HUES64 (cell line): ENCODE results near the gene GNAL.
A peak's percentile ranks its signal among the peaks of the same experiment; 100 is the strongest.

Experiments
- H3K27ac ChIP-seq: 2 replicates; pipeline ENCODE4 v1.7.0; 2013; ENCODE audit warnings: low read depth, low read length, inconsistent platforms
- H3K27me3 ChIP-seq: 2 replicates; pipeline ENCODE4 v1.6.1; 2013; ENCODE audit warnings: mild to moderate bottlenecking, low read length; ENCODE audit not compliant: insufficient read depth
- H3K36me3 ChIP-seq: 2 replicates; pipeline ENCODE4 v1.6.1; 2013; ENCODE audit warnings: mild to moderate bottlenecking, low read length; ENCODE audit not compliant: insufficient read depth
- H3K4me1 ChIP-seq: 2 replicates; pipeline ENCODE4 v1.6.1; 2013; ENCODE audit warnings: mild to moderate bottlenecking, low read length, moderate library complexity; ENCODE audit not compliant: insufficient read depth
- H3K4me3 ChIP-seq: 2 replicates; pipeline ENCODE4 v1.5.1; 2013; ENCODE audit warnings: mild to moderate bottlenecking, low read length, moderate library complexity
- H3K9ac ChIP-seq: 2 replicates; pipeline ENCODE4 v1.6.1; 2013; ENCODE audit warnings: mild to moderate bottlenecking, low read depth, low read length
- H3K9me3 ChIP-seq: 2 replicates; pipeline ENCODE4 v1.6.1; 2013; ENCODE audit warnings: low read depth, low read length; ENCODE audit not compliant: insufficient read depth
- WGBS: fragments of 150-250, 120-280 bp; methylation state at CpG from one replicate; pipeline ENCODE4 v1.1.7; 2013; ENCODE audit warnings: missing lambda C conversion rate; 5-methylcytosine and 5-hydroxymethylcytosine counted together

Gene GNAL

DNA sequence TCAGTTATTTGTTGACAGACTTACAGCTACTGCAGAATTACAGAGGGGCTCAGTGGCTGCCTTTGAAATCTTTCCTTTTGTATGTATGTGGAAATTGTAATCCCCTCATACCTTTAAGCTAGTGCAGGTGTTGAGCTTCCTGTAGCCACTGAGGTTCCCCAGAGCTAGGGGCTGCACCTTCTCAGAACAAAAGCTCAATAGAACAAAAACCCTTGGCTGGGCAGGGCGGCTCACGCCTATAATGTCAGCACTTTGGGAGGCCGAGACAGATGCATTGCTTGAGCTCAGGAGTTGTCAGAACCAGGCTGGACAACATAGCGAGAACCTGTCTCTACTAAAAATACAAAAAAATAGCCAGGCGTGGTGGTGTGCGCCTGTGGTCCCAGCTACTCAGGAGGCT lies 120.8 kb downstream of the GNAL start:
- no peak overlapping the region for H3K4me3 ChIP-seq
- no peaks in the 10 kb centered on the region for H3K9me3 ChIP-seq
- H3K4me1 ChIP-seq = peaks cover 49% of the 10 kb centered on the region
- H3K9ac ChIP-seq = no peak overlapping the region
- H3K27ac ChIP-seq = peak overlapping the region; percentile 69; the same call in 1 of the 2 replicates
- H3K27me3 ChIP-seq = no peaks in the 10 kb centered on the region
- WGBS = 80% methylated on average over 6 of the region's 6 CpGs
- no peaks in the 10 kb centered on the region for H3K36me3 ChIP-seq

DNA sequence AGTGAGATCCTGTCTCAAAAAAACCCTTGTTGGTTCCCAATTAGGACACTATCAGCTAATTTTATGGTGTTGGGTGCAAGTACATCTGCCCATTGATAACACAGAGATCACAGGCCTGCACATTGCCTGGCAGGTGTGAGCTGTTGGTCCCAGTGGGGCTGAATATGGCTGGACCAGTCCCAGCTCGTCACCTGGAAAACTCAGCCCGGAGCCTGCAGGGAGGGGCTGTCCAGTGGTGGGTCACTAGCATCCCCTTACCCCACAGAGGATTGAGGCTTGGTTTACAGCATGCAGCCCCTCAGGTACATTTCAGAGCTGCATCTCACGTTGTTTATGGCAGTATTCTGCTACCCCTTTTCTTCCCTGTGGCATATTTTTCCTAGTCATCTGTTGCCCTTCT lies 121.3 kb downstream of the GNAL start:
- H3K9ac ChIP-seq = no peak overlapping the region
- WGBS = 87% methylated on average over 3 of the region's 3 CpGs
- peak overlapping the region; percentile 69; the same call in 1 of the 2 replicates for H3K27ac ChIP-seq
- H3K9me3 ChIP-seq = no peaks in the 10 kb centered on the region
- no peaks in the 10 kb centered on the region for H3K27me3 ChIP-seq
- H3K36me3 ChIP-seq = no peaks in the 10 kb centered on the region
- no peak overlapping the region for H3K4me3 ChIP-seq
- H3K4me1 ChIP-seq = peaks cover 49% of the 10 kb centered on the region

DNA sequence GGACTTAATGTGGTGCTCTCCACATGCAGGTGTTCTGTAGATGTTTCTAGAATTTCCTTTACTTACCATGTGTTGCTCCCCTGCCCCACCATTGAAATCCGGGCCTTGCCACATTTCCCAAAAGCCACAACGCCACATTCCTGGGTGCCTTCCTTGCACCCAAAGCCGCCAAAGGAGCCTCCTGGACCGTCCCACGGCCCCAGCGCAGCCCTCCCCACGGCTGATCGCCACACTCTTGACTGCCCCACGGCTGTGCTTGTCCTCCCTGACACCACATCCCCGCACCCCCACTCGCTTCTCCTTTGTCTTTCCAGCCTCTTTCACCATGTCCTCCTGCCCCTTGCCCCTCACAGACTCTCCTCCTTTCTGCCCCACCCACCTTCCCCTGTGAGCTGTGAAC lies 121.9 kb downstream of the GNAL start:
- 93% methylated on average over 11 of the region's 11 CpGs for WGBS
- peaks cover 44% of the 10 kb centered on the region for H3K4me1 ChIP-seq
- no peak overlapping the region for H3K9ac ChIP-seq
- no peaks in the 10 kb centered on the region for H3K36me3 ChIP-seq
- H3K27ac ChIP-seq = no peak overlapping the region
- H3K9me3 ChIP-seq = no peaks in the 10 kb centered on the region
- no peak overlapping the region for H3K4me3 ChIP-seq
- H3K27me3 ChIP-seq = no peaks in the 10 kb centered on the region

DNA sequence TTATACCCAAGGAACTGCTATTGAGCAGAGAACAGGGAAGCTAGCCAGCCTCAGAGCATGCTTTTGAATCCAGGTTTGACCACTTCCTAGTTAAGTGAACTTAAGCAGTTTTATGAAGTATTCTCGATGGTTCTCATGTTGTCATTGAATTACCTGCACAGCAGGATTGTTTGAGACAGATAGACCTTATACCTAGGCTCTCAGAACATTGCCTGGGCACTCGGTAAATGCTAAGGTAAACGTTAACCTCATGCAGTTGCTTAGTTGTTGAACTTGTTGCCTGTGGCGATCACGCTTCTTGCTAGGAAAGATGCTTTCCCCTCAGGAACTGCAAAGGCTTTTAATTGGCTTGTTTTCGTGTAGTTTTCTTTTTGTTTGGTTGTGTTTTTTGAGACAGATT lies 128.2 kb downstream of the GNAL start:
- 80% methylated on average over 6 of the region's 6 CpGs for WGBS
- no peak overlapping the region for H3K9ac ChIP-seq

DNA sequence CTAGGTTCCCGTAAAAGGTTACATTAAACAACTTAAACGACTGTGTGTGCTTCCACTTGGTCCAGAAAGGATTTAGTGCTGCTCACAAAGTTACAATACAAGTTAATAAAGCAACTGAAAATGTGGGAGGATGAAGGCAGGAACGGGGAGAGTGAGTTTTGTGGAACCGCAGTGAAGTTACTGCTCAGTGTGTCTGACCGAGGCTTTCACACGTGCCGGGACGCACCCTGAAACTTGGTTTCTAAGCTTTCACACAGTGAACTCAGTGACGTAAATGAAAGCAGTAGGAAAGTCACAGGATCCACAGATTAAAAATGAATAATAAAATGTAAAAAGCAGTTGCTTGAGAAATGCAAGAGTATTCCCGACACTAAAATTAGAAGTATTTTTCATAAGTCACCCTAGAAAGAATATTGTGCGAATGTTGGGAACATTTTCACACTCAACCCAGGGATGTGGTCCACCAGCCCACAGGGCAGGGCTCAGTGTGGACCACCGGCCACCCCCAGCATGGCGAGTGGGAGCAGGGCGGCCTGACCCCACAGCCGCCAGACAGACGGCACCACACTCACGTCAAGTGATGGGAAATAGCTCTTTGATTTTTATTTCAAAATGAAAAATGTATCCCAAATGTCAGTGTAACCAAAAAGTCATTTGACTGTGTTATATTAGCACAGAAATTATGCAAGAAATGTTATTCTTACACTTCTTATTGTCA lies 129.6 kb downstream of the GNAL start:
- Histone ChIP-seq H3K27ac (no peak overlapping the region), H3K4me1 (peaks cover 12% of the 10 kb centered on the region), H3K9me3 (no peaks in the 10 kb centered on the region), H3K27me3 (no peaks in the 10 kb centered on the region), H3K4me3 (no peak overlapping the region), H3K9ac (no peak overlapping the region), H3K36me3 (no peaks in the 10 kb centered on the region)
- WGBS = 94% methylated on average over 17 of the region's 17 CpGs

More for the DNA sequence above, 128.2 kb downstream of the GNAL start:
- H3K27ac ChIP-seq = no peak overlapping the region
- no peaks in the 10 kb centered on the region for H3K27me3 ChIP-seq
- H3K4me3 ChIP-seq = no peak overlapping the region
- 0 out of 2 replicates have a peak, but pooled peaks cover 4% of the 10 kb centered on the region for H3K4me1 ChIP-seq
- no peaks in the 10 kb centered on the region for H3K9me3 ChIP-seq
- no peaks in the 10 kb centered on the region for H3K36me3 ChIP-seq

DNA sequence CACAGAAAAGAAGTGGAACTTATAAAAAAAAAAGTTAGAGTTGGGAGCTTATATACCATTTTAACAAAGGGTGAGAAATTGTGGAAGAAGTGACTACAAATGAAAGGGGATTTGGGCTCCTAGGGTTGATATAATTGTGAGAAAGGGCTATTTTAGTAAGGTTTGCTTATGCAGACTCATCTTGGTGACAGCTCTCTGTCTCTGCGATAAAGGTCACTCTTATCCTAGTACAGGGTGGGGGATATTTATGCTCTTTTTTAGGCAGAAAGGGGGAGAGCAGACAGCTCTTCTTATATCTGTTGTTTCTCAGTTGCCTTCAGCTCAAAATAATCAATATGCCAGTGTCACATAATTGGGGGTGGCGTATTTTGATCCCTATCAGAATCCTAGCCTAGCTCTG lies 130.9 kb downstream of the GNAL start:
- H3K27me3 ChIP-seq = no peaks in the 10 kb centered on the region
- H3K9me3 ChIP-seq = no peaks in the 10 kb centered on the region
- H3K4me1 ChIP-seq = peaks cover 17% of the 10 kb centered on the region

DNA sequence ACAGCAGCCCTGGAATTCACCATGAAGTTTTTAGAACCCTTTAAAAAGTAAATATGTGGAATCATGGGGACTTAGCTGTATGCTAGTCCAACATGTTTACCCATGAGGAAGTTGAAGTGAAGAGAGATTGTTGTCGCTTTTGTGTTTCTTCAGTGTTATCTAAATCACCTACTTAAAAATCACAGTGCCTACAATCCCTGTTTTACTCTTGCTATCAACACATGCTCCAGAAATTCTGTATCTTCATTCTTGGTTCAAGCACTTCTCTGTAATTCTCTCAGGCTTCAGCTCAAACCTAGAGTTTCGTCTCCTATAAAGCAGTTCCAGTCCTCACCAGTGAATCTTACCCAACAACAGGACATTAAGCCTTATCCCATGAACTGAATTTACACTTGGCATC lies 131.6 kb downstream of the GNAL start:
- no peaks in the 10 kb centered on the region for H3K9me3 ChIP-seq
- H3K27me3 ChIP-seq = no peaks in the 10 kb centered on the region
- no peak overlapping the region for H3K27ac ChIP-seq
- H3K4me3 ChIP-seq = no peak overlapping the region
- no peak overlapping the region for H3K9ac ChIP-seq
- 50% methylated on average over 2 of the region's 2 CpGs for WGBS
- H3K4me1 ChIP-seq = peaks cover 17% of the 10 kb centered on the region
- no peaks in the 10 kb centered on the region for H3K36me3 ChIP-seq

More for the DNA sequence above, 130.9 kb downstream of the GNAL start:
- Histone ChIP-seq H3K4me3 (no peak overlapping the region), H3K9ac (no peak overlapping the region), H3K27ac (no peak overlapping the region), H3K36me3 (no peaks in the 10 kb centered on the region)
- 96% methylated on average over 2 of the region's 2 CpGs for WGBS

DNA sequence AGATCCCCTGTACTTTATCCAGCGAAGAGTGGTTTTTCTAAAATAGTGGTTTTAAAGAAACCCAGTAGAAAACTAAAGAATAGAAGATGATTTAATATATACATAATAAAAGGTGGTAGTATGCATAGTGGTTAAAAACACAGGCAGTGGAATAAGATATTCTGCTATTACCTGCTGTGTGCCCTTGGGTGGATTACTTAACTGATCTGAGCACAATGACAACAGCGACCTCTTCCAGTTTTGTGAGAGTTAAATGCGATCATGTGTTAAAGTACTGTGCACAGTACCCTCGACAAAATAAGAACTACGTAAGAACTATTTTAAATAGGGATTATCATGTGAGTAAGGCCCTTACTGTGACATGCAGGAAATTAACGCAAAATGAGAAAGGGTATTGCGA lies 132.1 kb downstream of the GNAL start:
- no peak overlapping the region for H3K27ac ChIP-seq
- no peaks in the 10 kb centered on the region for H3K27me3 ChIP-seq
- H3K9ac ChIP-seq = no peak overlapping the region
- no peaks in the 10 kb centered on the region for H3K36me3 ChIP-seq
- no peaks in the 10 kb centered on the region for H3K9me3 ChIP-seq
- peaks cover 17% of the 10 kb centered on the region for H3K4me1 ChIP-seq
- no peak overlapping the region for H3K4me3 ChIP-seq
- 88% methylated on average over 6 of the region's 7 CpGs for WGBS

DNA sequence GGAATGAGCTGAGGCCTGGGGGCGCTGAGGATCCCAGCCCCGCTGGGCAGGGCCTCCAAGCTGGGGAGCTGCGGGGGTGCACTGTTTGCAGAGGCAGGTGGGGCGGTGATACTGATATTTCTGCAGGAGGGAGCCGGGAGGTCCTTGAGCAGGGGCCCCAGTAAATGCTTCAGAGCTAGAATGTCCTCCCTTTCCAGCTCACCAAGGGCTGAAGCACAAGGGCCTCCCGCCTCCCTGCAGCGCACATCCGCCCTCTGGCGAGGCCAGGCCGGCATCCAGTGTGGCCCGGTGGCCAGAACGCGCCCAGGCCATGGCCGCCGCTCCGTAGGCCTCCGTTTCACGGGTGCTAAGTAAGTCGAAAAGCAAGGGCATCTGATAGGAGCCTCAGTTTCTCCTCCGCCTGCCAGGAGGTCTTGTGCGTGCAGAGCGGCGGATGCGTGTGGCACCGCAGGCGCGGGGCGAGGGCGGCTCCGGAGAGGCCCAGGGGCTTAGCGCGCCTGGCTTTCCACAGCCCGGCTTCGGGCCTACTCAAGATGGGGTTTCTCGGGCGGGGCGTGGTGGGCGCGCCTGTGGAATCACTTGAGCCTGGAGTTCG lies 132.7 kb downstream of the GNAL start:
- H3K4me3 ChIP-seq = no peak overlapping the region
- peaks cover 17% of the 10 kb centered on the region for H3K4me1 ChIP-seq
- no peak overlapping the region for H3K27ac ChIP-seq
- no peaks in the 10 kb centered on the region for H3K9me3 ChIP-seq
- H3K36me3 ChIP-seq = no peaks in the 10 kb centered on the region
- H3K27me3 ChIP-seq = no peaks in the 10 kb centered on the region
- 93% methylated on average over 40 of the region's 40 CpGs for WGBS
- H3K9ac ChIP-seq = no peak overlapping the region

DNA sequence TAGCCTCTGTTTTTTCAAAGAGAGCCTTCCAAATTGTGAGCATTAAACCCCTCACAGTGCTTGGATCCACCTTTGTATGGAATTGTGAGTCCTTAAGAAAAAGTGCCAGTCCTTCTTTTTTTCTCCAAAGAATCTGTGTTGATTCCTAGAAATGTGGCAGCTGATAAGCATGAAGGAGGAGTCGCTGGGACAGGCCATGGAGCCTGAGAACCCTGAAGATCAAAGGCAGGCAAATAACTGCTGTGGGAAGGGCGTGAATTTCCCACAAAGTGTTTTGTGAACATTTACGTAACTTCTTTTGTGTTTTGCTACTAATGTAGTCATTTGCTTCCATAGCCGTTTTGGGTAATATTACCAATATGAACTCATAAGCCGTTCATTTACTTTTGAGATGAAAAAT lies 134.5 kb downstream of the GNAL start:
- H3K27ac ChIP-seq = peak overlapping the region; percentile 1; the same call in 1 of the 2 replicates
- no peaks in the 10 kb centered on the region for H3K9me3 ChIP-seq
- peaks cover 19% of the 10 kb centered on the region for H3K4me1 ChIP-seq
- 66% methylated on average over 4 of the region's 5 CpGs for WGBS
- H3K27me3 ChIP-seq = no peaks in the 10 kb centered on the region
- H3K4me3 ChIP-seq = no peak overlapping the region
- H3K36me3 ChIP-seq = no peaks in the 10 kb centered on the region
- H3K9ac ChIP-seq = no peak overlapping the region

DNA sequence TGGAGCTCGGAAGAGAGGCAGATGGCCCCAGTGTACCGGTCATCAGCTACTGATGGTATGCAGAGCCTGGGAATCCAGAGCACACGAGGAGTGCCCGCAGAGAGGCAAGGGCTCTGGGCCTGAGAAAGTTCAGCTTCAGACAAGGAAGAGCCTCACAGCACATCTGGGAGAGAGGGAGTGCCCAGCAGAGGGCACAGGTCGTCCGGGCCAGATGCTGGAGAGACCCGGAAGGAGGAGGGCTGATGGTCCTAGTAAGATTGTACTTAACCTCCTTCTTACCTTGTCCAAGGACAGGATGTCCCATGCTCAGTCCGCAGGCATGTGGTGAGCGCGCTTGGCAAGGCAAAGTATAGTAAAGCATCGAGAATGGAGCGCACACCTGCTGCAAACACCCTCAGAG lies 137.8 kb downstream of the GNAL start:
- H3K27me3 ChIP-seq = no peaks in the 10 kb centered on the region
- H3K9ac ChIP-seq = no peak overlapping the region
- WGBS = 86% methylated on average over 12 of the region's 12 CpGs
- peaks cover 24% of the 10 kb centered on the region for H3K4me1 ChIP-seq
- no peaks in the 10 kb centered on the region for H3K9me3 ChIP-seq
- no peak overlapping the region for H3K27ac ChIP-seq
- H3K4me3 ChIP-seq = no peak overlapping the region
- H3K36me3 ChIP-seq = no peaks in the 10 kb centered on the region
